GM19099 (cell line): Measurements from ENCODE around the gene ZNF883.

ENCODE experiments used
- POLR2A ChIP-seq: IDR thresholded peaks from 3 replicates; pipeline ENCODE4 v1.6.1; 2011; ENCODE audit warnings: low read depth; ENCODE audit not compliant: insufficient read length; ENCODE audit errors: extremely low read depth

Gene ZNF883

DNA sequence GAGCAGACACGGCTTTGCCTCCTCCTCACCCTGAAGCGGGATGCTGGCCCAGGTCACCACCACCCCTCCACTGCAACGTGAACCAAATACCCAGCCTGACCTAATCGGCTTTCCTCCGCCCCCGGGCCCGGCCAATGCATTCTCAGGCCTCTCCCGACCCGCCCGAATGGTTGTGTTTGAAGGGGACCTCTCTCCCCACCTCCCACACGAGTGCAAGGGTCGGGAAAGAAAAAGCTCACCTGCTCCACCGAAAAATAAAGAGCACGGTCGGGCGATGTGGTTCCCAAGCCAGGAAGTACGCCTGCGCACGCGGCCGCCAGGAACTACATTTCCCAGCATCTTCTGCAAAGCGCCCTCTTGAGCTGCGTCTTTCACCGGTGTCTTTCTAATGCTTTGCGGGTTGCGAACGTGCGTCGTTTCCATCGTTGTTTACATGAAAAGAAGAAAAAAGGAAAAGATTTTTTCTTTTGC lies at the start of gene ZNF883:
ZNF883 (minus strand) TSS at position 282 of the 471 bp plus-strand sequence.
- no peak for TF ChIP-seq POLR2A

DNA sequence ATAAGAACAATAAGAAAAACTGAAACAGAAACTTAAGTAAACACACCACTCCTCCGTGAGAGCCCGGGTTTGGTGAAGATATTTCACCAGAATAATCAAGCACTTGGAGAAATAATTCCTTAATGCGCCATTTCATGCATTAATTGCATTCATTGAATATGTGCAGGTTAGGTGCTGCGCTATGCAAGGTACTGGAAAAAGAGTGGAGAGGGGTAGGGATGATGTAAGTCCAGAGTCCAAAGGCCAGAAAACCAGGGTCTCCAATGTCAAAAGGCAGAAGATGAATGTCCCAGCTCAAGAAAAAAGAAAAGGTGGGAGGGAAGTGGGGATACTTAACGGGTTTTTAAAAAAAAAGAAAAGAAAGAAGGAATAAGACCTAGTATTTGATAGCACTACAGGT lies 45.2 kb upstream of the ZNF883 start:
- TF ChIP-seq POLR2A: no peak

DNA sequence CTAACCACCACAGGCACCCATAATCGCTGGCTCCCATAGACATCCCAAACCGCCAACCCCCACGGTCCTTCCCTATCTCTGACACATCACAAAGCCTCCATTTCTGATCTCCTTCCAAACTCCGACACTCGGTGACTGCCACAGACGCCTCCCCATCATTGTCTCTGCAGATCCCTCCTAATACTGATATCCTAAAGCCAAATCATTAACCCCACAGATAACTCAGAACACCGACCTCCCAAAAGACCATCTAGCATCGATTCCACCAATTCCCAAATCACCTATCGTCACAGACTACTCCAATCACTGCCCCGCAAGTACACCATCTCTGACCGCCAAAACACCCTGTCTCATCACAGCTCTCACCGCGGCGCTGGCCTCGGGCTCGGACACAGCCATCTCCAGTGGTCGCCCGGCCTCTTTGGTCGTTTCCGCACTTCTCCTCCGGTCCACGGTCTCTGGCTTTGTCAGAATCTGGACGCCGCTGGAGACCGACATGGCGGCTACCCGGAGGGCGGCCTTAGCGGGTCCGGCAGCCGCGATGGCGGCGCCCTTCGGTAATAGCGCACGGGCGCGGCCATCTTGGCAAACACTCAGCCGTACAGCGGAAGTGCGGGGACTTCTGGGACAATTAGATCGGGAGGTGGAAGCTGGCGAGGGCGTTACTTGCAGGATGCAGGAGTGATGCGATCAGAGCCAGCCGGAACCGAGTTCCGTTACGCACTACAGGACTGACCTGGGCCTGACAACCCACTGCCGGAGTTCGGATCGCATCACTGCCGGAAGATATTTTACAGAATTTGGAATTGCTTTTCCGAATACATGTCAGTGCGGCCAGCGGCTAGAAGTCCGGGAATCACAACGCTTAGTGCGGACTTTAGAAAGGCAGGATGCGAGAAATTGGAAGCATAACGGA lies 44.5 kb upstream of the ZNF883 start, which contains the start of gene ZFP37:
ZFP37 (minus strand) TSS at position 534 of the 916 bp plus-strand sequence; CDS start at position 498, 36 bp downstream.
- TF ChIP-seq POLR2A: no peak

DNA sequence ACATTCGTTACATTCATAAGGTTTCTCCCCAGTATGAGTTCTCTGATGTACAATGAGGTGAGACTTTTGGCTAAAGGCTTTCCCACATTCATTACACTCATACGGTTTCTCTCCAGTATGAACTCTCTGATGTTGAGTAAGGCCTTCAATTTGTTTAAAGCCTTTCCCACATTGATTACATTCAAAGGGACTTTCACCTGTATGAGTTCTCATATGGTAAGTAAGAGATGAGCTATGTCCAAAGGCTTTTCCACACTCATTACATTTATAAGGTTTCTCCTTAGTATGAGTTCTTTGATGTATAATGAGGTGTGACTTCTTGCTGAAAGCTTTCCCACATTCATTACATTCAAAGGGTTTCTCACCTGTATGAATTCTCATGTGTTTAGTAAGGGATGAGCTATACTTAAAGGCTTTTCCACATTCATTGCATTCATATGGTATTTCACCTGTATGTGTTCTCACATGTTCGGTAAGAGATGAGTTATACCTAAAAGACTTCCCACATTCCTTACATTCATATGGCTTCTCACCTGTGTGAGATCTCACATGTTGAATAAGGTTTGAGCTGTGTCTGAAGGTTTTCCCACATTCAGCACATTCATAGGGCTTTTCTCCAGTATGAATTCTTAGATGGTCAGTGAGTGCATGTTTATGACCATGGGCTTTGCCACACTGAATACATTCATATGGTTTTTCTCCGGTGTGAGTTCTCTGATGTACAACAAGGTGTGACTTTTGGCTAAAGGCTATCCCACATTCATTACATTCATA lies 31.1 kb upstream of the ZNF883 start:
- TF ChIP-seq POLR2A: no peak

DNA sequence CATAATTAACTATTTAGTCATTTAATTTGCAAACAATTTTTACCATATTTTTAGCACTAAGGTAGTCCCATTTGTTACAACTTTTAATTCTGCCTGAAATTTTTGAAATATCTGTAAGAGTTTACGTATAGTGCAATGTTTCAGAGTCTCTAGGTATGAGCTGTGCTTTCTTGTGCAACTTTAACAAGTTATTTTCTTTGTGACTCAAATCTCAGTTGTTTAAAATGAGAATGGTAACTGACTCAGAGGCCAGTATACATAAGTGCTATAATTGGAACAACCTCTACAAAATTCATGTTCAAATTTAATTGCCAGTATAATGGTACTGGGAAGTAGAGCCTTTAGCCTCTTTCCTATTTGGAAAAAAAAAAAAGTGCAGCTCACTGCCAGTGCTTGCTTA lies 14.2 kb upstream of the ZNF883 start:
- no peak for TF ChIP-seq POLR2A

DNA sequence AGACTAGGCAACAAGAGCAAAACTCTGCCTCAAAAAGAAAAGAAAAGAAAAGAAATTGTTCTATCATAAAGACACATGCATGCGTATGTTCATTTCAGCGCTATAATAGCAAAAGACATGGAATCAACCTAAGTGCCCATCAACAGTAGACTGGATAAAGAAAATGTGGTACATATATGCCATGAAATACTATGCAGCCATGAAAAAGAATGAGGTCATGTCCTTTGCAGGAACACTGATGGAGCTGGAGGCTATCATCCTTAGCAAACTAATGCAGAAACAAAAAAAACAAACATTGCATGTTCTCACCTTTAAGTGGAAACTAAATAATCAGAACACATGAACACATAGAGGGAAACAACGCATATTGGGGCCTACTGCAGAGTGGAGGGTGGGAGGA lies 6.3 kb upstream of the ZNF883 start:
- no peak for TF ChIP-seq POLR2A

DNA sequence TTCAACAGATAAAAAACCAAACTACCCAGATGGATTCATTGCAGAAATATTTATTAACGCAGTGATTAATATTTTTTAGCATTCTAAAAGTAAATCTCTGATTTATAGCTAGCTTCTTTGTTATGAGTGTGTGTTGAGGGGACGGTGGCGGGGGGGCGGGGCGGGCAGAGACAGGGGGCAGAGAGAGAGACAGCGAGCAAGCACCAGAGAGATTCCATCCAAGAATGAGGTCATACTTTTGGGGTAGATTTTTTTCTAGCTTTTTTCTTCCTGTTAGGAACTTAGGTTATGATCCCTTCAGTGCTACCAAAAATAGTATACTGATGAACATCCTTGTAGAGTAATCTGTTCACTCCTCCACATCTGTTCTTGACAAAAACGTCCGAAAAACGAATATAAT lies 500 bp upstream of the ZNF883 start:
- TF ChIP-seq POLR2A: no peak

DNA sequence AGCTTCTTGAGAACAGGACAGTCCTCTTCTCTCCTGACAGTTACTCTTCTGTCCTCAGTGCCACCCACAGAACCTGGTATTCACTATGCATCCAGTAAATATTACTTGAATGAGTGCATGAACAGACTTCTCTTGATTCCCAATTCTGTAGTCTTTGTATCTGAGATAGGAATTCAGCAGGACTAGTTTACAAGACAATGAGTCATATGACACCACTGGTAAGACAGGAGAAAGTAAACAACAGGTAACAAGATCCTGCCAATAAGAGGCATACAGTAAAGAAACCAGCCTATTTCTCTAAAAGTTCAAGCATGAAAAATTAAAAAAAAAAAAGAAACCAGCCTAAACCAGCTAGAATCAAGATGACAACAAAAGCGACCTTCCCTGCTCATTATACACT lies 6.2 kb downstream of the ZNF883 start:
- no peak for TF ChIP-seq POLR2A

DNA sequence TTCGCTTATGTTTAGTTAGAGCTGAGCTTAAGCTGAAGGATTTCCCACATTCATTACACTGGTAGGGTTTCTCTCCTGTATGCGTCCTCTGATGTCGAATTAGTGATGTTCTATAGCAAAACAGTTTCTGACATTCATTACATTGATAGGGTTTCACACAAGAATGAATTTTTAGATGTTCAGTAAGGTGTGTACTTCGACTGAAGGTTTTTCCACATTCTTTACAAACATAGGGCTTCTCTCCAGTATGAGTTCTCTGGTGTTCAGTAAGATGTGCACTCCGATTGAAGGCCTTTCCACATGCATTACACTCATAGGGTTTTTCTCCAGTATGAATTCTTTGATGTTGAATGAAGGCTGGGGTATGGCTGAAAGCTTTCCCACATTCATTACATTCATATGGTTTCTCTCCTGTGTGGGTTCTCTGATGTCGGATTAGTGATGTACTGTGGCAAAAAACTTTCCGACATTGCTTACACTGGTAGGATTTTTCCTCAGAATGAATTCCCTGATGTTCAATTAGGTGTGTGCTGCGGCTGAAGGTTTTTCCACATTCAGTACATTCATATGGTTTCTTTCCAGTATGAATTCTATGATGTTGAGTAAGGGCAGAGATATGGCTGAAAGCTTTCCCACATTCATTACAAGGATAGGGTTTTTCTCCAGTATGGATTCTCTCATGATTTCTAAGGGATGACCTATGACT lies 14.6 kb downstream of the ZNF883 start:
- TF ChIP-seq POLR2A: no peak

DNA sequence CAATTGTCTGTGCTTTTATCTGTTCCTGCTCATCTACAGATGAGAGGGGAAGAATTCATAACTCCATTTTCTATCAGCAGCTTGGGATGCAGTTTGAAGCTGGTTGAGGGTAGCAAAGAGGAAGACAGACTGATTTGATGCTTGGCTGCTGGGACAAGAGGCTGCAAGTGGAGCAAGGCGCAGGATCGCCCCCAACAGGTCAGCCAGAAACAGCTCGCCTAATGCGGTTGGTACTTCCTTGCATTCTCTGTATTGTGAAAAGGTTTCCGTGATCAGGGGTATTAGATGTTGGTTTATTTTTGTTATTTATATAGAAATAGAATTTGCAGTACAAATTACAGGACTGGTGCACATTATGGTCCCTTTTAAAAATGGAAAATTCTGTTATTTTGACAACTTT lies 40.6 kb downstream of the ZNF883 start:
- TF ChIP-seq POLR2A: no peak

DNA sequence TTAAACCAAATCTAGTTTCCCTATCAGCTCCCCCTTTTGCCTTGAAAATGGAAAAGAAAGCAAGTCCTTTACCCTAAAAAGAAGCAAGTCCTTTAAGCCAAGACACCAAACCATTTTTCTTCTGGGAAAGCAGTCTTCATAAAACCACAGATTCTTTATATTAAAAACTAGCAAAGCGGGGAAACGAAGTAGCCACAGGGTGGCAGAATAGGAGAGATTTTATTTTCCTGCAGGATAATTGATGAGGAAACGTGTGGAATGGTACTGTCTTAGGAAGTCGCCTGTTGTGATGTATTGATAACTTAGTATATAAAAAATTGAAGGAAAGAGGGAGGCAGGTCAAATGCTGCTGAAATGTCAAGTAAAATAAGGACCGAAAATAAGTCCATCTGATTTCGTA lies 41.1 kb downstream of the ZNF883 start:
- TF ChIP-seq POLR2A: no peak

DNA sequence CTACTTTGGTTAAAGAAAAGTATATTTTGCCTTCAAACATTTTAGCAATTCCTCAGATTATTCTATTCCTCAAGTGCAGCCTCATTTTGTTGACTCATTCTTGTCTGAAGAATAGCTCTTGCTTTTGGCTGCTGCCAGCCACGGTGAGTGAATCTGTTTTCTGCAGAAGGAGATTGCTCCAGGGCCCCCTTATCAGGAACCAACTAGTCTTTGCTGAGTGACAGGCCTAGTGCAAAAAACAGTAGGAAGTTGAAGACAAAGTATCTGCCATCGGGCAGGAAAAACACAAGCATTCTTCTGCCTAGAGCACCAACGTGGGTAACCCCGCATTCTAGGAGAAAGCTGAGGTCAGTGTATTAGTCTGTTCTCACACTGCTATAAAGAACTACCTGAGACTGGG lies 42.3 kb downstream of the ZNF883 start:
- no peak for TF ChIP-seq POLR2A

DNA sequence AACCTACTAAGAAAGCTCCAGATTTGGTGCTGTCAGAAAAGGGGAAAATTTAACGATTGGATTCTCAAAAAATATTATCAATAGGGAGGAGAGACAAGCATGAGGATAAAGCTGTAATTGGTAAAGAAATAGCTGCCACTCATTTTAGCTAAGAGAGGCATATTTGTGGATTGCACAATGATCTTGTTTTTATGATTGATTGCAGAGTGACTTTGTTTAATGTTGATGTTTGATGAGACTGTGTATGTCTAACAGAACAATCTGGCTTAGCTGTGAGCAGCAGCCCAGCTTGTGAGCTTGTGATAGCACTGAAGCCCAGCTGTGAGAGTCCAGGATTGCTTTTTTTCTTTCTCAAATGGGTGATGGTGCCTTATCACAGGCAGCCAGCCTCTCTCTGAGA lies 56.4 kb downstream of the ZNF883 start:
- no peak for TF ChIP-seq POLR2A

DNA sequence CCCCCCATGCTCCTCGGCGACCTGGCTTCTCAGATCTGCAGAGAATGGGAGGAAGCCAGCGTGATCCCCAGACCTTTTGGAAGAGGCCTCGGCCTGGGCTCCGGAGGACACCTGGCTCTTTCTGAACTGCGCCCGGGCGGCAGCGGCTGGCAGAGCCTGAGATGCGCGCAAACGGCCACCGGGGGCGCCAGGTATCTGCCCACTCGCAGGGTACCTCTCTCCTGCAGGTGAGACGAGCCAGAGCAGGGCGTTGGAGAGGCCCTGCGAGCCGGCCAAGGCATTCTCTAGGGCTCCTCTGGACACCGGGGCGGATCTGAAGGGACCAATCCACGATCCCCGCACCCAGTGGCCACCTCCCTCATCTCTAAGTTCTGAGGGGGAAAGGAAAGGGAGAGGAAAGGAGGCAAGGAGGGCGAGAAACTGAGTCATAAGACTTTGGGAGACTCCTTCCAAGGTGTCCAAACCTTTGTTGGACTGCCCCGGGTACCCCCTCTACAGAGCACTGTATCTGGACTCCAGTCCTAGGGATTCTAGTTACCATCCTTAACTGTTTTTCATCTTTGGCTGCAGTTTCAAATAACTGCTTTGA lies 66.3 kb downstream of the ZNF883 start:
- no peak for TF ChIP-seq POLR2A

DNA sequence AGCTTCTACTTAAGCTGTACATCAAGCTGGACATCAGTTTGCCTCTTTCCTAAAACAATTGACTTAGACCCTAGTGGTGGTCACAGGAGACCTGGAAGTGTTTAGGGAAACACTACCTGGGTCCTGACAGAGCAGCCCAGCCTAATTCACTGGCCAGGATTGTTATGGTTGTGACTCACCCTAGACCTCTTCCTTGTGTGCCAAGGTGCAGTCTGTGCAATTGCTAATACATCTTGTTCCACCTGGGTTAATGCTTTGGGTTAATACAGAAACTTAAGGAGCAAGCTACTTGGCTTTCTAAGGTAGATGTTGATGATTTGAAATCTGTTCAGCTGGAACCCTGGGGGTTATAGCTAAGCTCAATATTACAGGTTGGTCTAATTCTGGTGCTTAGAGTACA lies 72.6 kb downstream of the ZNF883 start:
- no peak for TF ChIP-seq POLR2A
